Glutamatergic neuron (in vitro differentiated cells): ENCODE results near the gene PLAAT2. TPM values are rescaled to one million over a fixed set of nuclear protein-coding genes. Genes with fewer than 3 reads are reported as not detected.
"Not testable (repeated sequence)": the region's sequence is repeated elsewhere in the genome, so short reads cannot be mapped to it uniquely, and the experiment has no call there.

ENCODE experiments used
- DNase-seq: peaks from one replicate; pipeline ENCODE4 v3.0.0; 2022
- H3K27ac Mint-ChIP-seq: one replicate; pipeline ENCODE4 v1.8.0; 2020; ENCODE audit warnings: mild to moderate bottlenecking, mixed read lengths, inconsistent platforms; ENCODE audit not compliant: unreplicated experiment
- H3K27me3 Mint-ChIP-seq: one replicate; pipeline ENCODE4 v1.8.0; 2020; ENCODE audit warnings: mild to moderate bottlenecking, moderate library complexity, mixed read lengths, inconsistent platforms; ENCODE audit not compliant: unreplicated experiment
- H3K36me3 Mint-ChIP-seq: one replicate; pipeline ENCODE4 v1.8.0; 2020; ENCODE audit warnings: mild to moderate bottlenecking, mixed read lengths, inconsistent platforms; ENCODE audit not compliant: unreplicated experiment
- H3K4me1 Mint-ChIP-seq: one replicate; pipeline ENCODE4 v1.8.0; 2020; ENCODE audit warnings: mild to moderate bottlenecking, low read depth, mixed read lengths, inconsistent platforms; ENCODE audit not compliant: unreplicated experiment
- H3K4me3 Mint-ChIP-seq: one replicate; pipeline ENCODE4 v1.8.0; 2020; ENCODE audit warnings: mild to moderate bottlenecking, mixed read lengths, inconsistent platforms; ENCODE audit not compliant: unreplicated experiment
- H3K9me3 Mint-ChIP-seq: one replicate; pipeline ENCODE4 v1.8.0; 2020; ENCODE audit warnings: mild to moderate bottlenecking, moderate library complexity, mixed read lengths, inconsistent platforms; ENCODE audit not compliant: unreplicated experiment
- CTCF ChIP-seq: fragments of 200-600 bp; sonication (generic); IDR thresholded peaks from one replicate; pipeline ENCODE4 v1.5.0; 2021; ENCODE audit not compliant: partially characterized antibody, unreplicated experiment
- total RNA-seq: library from RNA; stranded (reverse); fragmentation: NEBNext Ultra II Directional; extraction: Animal tissue kit (Norgen Biotek cat#: 25700); gene quantifications from one replicate; pipeline ENCODE4 v1.2.1, GENCODE V29; 2021; ENCODE audit not compliant: unreplicated experiment

PLAAT2 gene
- total RNA-seq, 1 donor from 2014 or later: not detected

GRCh38 chr11:63548178-63548577 lies 15.0 kb downstream of the PLAAT2 start:
- DNase-seq: no peak
- H3K4me3 Mint-ChIP-seq: no peak overlapping the region
- TF ChIP-seq CTCF: no peak
- no peak overlapping the region for H3K27ac Mint-ChIP-seq
- H3K36me3 Mint-ChIP-seq: no peaks in the 10 kb centered on the region
- H3K9me3 Mint-ChIP-seq: peaks cover 4% of the 10 kb centered on the region
- peaks cover 16% of the 10 kb centered on the region for H3K4me1 Mint-ChIP-seq
- H3K27me3 Mint-ChIP-seq: peaks cover 3% of the 10 kb centered on the region

- peaks cover 4% of the 10 kb centered on the region for H3K27me3 Mint-ChIP-seq
- peaks cover 4% of the 10 kb centered on the region for H3K9me3 Mint-ChIP-seq
- no peak overlapping the region for H3K4me3 Mint-ChIP-seq
- no peak overlapping the region for H3K27ac Mint-ChIP-seq
- H3K4me1 Mint-ChIP-seq: peaks cover 16% of the 10 kb centered on the region
- no peak for DNase-seq
- no peak for TF ChIP-seq CTCF
- no peaks in the 10 kb centered on the region for H3K36me3 Mint-ChIP-seq
These were observed 16.1 kb downstream of the PLAAT2 start for GRCh38 chr11:63547061-63547460.

GRCh38 chr11:63543711-63544110 lies 19.5 kb downstream of the PLAAT2 start:
- H3K27me3 Mint-ChIP-seq: peaks cover 4% of the 10 kb centered on the region
- no peak for DNase-seq
- peaks cover 4% of the 10 kb centered on the region for H3K9me3 Mint-ChIP-seq
- H3K36me3 Mint-ChIP-seq: no peaks in the 10 kb centered on the region
- TF ChIP-seq CTCF: no peak
- H3K4me1 Mint-ChIP-seq: peaks cover 19% of the 10 kb centered on the region
- H3K27ac Mint-ChIP-seq: no peak overlapping the region
- no peak overlapping the region for H3K4me3 Mint-ChIP-seq

GRCh38 chr11:63542506-63542905 lies 20.7 kb downstream of the PLAAT2 start:
- not testable (repeated sequence) for H3K4me3 Mint-ChIP-seq, DNase-seq, H3K27ac Mint-ChIP-seq, H3K36me3 Mint-ChIP-seq, H3K27me3 Mint-ChIP-seq, H3K9me3 Mint-ChIP-seq
- peaks cover 21% of the 10 kb centered on the region for H3K4me1 Mint-ChIP-seq

- DNase-seq: no peak
- peak overlapping the region; percentile 14 for H3K27ac Mint-ChIP-seq
- TF ChIP-seq CTCF: no peak
These were observed 25.7 kb downstream of the PLAAT2 start for GRCh38 chr11:63537293-63538101.

More at GRCh38 chr11:63537293-63538101, 25.7 kb downstream of the PLAAT2 start:
- H3K4me1 Mint-ChIP-seq: peaks cover 19% of the 10 kb centered on the region
- no peaks in the 10 kb centered on the region for H3K36me3 Mint-ChIP-seq
- peak overlapping the region; percentile 12 for H3K4me3 Mint-ChIP-seq
- H3K27me3 Mint-ChIP-seq: peaks cover 6% of the 10 kb centered on the region
- no peaks in the 10 kb centered on the region for H3K9me3 Mint-ChIP-seq
